HUDEP-2 (cell line): ENCODE data around the gene PFDN6.
A peak's percentile ranks its signal among the peaks of the same experiment; 100 is the strongest.
"Not testable (repeated sequence)": the region's sequence is repeated elsewhere in the genome, so short reads cannot be mapped to it uniquely, and the experiment has no call there.

Source experiments
- DNase-seq, 76 experiments: peaks; one replicate each; lab custom pipeline; 2025; ENCODE audit not compliant: unreplicated experiment in 76 of 76; lab: John Stamatoyannopoulos, UW

The PFDN6 gene

DNA sequence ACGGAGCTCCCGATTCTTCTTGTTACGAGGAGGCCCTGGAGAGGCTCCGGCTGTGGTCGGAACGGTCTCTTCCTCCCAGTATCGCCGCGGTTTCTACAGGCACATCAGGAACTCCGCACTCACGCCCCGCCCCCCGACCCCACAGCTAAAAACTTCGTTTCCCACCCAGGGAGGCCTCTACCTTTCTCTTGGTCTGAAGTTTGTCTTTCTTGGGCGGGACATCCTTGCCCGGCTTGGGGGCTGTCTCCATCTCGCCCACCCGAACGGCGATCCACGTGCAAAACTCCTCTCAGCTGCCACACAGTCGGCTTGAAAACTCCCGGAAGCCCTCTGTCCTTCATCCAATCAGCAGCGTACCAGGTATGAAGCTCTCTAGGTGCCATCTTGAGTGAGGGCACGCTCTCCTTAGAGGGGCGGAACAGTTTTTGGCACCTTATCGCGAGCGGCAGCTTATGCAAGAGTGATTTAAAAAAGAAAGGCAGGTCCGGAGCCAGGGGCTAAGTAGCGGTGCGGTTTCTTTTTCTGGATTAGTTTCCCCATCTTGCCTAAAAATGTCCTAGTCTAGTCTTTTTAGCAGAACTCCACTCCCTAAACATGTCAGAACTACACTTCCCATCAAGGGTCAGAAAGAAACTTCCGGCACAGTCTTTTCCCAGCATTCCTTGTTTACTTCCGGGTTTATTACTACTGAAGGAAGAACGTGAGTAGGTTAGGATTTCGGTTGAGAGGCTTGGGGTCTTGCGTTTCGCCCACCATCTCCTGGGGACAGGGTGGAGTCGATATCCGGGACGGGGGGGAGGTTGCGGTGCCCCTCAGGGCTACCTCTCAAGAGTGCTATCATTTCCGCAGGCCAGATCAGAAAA, at the start of gene PFDN6, which contains the start of gene WDR46:
Gene PFDN6 (plus strand): TSS at position 681 of the 863 bp plus-strand sequence. CDS start 256 bp downstream, outside the sequence.
Gene WDR46 (minus strand): TSS at position 319 of the 863 bp plus-strand sequence. CDS start 69 bp downstream, at position 250.
- DNase-seq = peak in 73 of 76 experiments; percentile 55 to 96 (median 82)

DNA sequence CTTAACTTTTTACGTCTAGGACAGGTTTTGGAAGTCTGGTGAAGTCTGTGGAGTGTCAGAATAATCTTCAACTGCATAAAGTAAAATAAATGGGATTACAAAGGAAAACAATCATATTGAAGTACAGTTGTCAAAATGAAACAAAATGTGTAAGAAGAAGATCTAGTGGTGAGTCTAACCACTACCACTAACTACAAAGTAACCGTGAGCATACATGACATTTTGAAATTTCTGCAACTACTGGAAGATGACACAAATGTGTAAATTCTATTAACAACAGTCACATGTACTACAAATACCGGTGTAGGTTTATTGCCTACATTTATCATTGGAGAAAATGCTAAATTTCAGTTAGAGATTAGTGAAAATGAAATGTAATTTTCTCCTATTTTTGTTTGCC, 47.4 kb upstream of the PFDN6 start:
- no peak for DNase-seq

DNA sequence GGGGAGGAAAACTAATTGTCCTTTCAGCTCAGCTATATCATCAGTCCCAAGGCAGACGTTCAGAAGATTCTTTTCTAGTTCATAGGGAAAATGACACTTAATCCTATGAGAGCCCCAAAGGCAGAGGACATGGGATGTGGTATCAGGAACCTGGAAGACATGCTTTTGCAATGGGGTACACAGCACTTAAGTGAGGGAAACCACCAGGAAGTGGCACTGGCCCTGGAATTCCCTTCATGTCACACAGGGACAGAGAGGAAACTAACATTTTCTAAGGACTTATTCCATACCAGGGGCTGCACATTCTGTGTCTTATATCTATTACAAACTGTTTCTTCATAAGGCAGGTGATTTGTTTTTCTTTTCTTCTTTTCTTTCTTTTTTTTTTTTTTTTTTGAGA, 45.9 kb upstream of the PFDN6 start:
- DNase-seq = no peak

DNA sequence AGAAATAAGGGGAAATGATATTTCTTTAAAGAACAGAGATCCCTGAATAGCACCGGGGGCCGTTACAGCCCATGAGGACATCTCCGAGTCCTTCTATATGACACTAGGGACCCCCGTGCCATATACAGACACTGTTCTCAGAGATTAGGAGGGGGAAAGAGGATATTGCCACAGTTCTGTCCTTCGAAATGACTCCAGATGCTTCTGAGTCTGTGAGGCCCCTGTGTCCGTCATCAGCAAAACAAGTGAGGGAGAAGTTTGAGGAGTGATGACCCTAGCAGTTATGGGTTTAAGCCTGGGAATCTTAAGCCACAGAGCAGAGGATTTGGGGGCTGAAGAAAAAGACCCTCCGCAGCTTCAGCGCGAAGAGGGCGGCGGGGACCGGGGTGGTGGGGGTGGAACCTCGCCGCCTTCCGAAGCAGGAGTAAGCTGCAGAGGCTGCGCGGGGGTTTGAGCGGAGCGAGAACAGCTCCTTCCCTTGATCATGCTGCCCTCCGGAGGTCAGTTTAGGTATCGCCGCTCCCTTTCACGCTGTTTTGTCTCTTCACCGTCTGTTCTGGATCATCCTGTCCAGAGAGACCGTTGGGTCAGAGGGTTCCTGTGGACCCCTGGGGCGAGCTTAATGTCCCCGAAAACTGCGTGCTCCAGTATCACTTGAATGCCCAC, 41.3 kb upstream of the PFDN6 start:
- peak in 74 of 76 experiments; percentile 14 to 94 (median 83) for DNase-seq

DNA sequence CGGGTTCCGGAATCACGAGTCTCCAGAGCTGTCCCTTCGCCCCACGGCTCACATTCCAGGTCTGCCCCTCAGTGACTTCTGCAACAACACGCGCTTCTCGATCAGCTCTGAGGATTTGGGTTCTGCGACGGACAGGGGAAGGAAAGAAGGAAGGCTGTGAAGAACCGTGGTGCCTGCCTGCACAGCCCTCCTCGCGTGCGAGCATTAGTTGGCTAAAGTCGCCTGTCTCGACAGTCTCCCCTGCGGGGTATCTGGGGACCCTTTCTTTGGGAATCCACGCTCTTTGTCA, 40.8 kb upstream of the PFDN6 start:
- DNase-seq = peak in 14 of 76 experiments; percentile 36 to 68 (median 56)

DNA sequence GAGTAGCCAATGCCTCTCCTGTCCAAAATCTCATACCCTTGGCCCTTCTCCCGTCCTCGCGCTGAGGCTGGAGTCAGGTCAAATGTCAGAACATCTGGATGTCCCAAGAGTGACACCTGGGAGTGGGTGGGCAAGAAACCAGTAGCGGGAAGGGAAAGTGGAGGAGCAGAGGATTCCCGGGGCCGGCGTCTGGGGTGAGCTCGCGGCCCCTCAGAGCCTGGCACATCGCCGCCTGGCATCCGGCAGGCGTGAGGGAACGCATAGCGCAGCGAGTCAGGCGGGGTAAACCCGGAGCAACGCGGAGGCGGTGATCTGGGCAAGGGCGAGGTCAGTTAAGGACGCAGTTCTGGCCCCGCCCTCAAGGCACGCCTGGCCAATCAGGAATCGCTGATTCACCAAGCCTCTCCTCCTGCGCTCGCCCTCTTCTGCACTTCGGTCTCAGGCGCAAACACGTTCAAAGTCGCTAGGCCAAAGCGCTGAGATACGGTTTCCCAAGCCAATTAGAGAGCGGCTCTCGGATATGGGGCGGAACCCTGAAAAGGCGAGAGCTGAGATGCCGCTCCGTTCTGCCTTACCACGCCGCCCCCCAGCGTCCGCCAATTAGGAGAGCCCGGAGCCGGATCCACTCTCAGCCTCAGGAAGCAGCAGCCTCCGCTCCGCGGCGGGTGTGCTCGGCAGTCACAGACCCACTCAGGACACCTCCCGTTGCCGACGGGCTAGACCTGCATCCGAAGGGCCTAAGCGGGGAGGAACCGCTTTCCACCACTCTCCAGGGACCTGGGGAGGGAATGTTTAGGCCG, 40.3 kb upstream of the PFDN6 start:
- peak; percentile 66 to 100 (median 99) for DNase-seq

DNA sequence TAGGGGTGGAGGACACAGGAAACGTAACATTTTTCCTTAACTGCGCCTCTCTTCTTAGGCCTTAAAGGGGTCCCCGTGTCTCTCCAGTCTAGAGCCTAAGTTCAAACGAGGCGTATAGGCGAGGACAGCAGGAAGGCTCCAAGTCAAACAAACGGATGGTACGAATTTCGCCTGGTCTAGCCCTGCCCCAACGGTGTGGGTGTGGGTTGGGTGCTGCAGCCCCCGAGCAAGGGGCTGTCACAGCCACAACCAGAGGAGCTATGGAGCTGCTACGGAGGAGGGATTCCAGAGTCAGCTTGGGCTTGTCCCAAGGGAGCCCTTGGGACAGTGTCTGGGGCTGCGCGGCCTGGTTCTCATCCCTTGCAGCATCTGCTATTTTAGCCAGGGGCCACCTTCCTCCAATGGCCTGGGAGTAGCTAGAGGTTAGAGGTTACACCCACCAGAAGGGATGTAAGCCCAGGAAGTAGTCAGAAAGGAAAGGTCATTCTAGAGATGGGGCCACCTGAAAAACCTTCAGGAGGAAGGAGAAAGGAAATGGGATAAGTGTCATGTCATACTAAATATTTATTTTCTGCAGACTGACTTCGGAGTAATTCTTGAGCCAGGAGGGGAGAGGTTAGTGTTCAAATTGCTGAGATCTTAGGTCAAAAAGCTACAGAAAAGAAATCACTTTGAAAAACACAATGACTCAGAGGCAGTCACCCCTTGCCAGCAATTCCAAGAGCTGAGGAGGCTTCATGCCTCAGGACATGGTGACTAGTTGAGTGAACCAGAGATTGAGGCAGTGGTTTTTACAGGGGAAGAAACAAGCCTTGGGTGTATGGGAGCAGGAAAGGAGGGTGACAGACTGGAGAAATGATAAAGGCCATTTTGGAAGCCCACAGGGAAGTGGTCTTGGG, 39.4 kb upstream of the PFDN6 start:
- peak in 3 of 76 experiments; percentile 10 to 44 (median 16) for DNase-seq

DNA sequence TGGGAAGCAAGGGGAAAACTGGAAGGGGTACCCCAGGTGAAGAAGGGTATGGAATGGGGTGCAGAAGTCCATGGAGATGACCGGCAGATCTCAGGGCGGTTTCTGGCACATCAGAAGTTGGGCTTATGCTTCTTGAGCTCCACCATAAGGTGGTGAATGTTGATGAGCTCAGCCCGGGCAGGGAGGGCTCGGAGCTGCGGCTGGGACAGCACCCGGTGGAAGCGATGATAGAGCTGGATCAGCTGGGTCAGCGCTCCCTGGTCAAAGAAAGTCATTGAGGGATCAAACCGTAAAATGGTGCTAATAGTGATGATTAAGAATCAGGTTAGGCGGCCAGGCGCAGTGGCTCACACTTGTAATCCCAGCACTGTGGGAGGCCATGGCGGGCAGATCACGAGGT, 38.7 kb upstream of the PFDN6 start:
- no peak for DNase-seq

DNA sequence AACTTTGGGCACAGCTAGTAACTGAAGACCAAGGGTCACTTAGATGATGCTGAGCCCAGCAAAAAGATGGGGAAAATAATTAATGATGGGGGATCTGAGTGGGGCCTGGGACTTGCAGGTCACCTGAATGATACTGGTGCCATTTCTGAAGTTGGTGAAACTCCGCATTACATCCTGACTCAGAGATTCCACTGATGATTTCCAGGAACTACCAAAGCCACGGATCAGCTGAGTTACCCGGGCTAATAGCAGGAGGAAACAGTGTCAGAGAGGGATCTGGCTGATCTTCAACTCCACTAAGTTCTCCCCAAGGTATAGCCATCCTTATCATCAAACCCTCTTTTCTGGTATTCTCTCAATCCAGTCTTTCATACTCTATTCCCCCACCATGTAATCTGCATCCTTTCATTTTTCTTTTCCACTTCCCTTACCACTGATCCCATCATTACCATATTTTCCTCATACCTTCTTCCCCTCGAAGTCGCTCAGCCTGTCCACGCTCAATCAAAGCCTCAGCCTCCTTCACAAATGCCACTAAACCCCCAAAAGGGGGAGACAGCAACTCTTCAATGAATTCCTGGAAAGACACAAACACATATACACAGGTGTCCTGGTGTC, 37.9 kb upstream of the PFDN6 start:
- DNase-seq = peak in 1 of 76 experiments; percentile 8

DNA sequence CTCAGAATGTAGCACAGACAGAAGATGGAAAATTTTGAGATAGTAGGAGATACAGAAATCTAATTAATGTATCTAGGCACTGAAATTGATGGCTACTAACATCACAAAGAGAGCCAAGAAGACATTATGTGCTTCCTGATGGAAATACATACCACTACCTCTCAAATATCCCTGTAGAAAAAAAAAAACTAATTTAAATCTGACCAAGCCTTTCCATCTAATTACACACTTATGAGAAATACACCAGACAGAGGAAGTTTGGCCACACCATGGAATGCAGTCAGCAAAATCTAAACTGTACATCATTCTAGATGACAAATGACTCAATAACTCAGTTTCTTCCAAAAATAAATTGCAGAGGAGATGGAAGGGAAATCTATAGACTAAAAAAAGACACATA, 36.6 kb upstream of the PFDN6 start:
- no peak for DNase-seq

DNA sequence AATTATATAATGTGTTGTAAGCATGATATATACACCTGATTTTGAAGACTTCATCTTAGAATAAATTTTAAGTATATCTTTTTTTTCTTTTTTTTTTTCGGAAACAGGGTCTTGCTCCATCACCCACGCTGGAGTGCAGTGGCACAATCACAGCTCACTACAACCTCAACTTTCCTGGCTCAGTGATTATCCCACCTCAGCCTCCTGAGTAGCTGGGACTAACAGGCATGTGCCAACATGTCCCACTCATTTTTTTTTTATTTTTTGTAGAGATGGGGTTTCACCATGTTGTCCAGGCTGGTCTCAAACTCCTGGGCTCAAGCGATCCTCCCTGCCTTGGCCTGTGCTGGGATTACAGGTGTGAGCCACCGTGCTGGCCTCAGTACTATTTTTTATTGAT, 34.8 kb upstream of the PFDN6 start:
- DNase-seq = no peak

DNA sequence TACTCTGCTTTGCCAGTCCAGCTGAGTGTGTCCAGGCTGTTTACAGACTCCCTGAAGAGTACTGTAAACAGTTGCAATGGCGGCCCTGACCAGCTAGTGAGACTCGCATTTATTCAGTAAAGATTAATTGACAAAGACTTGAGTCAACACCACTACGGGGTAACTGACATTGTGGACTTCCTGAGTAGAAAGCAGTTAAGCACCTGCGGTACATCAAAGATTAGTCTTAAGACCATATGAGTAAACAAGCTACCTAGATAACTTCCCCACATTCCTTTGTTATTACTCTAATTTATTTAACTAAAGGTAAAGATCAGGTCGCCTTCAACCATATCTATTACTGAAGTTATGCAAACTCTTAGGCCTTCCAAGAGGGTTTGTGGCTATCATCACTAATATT, 30.4 kb upstream of the PFDN6 start:
- DNase-seq = no peak

DNA sequence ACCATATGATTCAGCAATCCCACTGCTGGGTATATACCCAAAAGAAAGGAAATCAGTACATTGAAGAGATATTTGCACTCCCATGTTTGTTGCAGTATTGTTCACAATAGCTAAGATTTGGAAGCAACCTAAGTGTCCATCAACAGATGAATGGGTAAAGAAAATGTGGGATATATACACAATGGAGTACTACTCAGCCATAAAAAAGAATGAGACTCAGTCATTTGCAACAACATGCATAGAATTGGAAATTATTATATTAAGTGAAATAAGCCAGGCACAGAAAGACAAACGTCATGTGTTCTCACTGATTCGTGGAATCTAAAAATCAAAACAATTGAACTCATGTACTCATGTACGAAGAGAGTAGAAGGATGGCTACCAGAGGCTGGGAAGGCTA, 26.9 kb upstream of the PFDN6 start:
- DNase-seq = not testable (repeated sequence)

DNA sequence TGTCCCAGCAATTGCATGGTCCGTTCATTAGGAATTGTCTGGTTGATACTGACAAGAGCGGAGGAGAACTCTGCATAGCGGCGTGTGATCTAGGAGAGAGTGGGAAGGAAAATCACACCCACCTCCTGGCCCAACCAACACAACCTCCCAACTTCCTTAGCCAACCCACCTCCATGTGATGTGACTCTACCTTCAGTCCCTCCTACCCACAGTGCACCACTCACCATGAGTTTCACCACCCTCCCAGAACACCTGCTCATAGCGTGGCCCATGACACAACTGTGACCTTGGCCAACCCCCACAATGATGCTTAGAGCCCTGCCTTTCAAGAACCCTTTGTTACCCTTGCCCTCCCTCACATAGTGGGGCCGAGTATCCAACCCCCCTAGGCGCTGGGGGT, 25.4 kb upstream of the PFDN6 start:
- DNase-seq = no peak

DNA sequence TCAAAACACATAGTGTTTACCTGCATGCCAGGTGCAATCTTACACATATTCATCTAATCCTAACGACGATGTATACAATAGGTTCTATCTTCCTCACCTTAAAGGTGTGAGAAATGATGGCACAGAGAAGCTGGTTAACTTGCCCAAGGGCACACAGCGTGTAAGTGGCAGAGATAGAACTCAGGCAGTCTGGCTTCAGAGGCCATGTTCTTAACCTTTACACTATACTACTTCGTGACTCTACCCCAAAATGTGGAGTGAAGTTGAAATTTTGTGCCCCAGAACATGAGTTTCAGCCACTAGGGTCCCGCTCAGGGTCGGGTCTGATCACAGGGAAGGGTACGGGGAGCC, 18.3 kb upstream of the PFDN6 start:
- peak in 12 of 76 experiments; percentile 28 to 95 (median 50) for DNase-seq

DNA sequence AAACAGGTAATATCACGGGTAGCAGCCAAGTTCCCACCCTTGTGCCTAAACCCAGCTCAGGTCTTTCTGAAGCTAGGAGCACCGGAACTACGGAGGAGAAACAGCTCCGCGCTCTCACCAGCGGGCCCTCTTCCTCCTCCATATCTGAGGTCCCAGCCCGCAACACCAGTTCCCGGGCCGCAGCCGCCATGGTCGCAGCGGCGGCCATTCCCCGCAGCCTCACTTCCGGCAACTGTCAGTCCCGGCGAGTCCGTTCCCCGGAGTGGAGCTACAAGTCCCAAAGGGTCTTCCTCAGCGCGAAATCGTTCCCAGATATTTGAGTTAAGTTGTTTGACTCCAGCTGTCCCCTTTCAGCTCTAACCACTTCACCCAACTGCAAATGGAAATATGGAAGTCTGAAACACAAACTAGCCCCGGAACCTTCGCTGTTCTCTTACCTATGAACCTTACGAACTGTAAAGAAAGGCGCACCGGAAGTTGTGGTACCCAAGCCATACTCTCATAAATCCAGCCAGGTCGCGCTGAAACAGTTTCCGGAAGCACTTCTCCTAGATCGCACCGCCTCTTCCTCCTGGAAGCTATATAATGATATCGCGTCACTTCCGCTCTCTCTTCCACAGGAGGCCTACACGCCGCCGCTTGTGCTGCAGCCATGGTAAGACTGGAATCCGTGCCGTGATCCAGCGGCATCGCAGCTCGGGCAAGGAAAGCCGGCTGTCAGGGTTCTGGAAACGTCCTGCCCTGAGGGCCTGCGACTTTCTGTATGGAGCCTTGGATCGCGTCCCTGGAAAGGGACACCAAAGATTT, 17.7 kb upstream of the PFDN6 start, which contains the start of the genes RPS18 and VPS52:
Gene RPS18 (plus strand): TSS at position 608 of the 807 bp plus-strand sequence. CDS start 45 bp downstream, at position 653.
Gene VPS52 (minus strand): TSS at position 409 of the 807 bp plus-strand sequence. CDS start 201 bp downstream, at position 208.
- DNase-seq = peak in 75 of 76 experiments; percentile 83 to 100 (median 96)

DNA sequence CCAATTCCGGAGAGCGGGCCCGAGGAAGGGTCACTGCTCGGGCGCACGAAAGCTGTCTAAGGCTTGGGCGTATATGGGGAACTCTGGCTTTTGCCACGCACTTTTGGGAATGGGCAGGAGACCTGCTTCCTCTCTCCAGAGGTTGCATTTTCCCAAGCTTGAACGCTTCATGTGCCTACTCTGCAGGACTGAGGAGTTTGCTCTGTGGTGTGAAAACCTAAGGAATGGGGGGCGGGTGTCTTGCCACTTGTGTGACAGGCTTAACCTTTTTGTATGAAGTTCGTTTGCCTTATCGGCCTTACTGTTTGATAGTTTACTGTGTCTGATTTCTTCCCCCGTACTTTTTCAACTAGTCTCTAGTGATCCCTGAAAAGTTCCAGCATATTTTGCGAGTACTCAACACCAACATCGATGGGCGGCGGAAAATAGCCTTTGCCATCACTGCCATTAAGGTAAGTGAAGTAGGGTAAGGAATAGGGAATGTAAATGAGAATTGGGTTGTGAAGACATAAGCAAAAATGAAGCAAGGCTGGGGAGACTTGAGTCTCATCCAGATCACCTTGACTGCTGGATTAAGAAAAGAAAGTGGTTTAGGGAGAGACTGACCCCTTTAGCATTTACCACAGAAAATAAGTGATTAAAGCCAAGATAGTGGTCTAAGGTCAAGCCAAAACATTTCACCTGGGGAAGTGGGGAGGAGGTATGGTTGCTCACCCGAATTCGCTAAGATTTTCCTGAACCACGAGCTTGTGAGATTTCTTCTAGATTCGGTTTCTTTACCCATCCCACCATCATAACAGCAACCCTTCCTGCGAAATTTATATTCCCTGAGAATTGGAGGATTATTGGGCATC, 16.9 kb upstream of the PFDN6 start:
- peak in 6 of 76 experiments; percentile 35 to 74 (median 60) for DNase-seq
